CD14-positive monocyte (primary cell): ENCODE data around the gene APOO. TPM values are rescaled to one million over a fixed set of nuclear protein-coding genes. Genes with fewer than 3 reads are reported as not detected.

ENCODE experiments used
- DNase-seq, 3 donors: peaks; one replicate each; pipeline ENCODE4 v3.0.0-alpha.2; 2011 to 2022
- H2AFZ ChIP-seq: 2 replicates; pipeline ENCODE4 v1.6.0; 2012; ENCODE audit warnings: mild to moderate bottlenecking, low read depth, low read length, inconsistent platforms; ENCODE audit not compliant: insufficient read depth, poor library complexity, severe bottlenecking
- H3K27ac ChIP-seq, 2 donors: 1 replicate in 1 of 2; 2 replicates in 1 of 2; pipeline ENCODE4 v1.5.1; 2012 to 2013; ENCODE audit warnings: low read length in 2 of 2, control low read depth in 1 of 2, inconsistent platforms in 1 of 2, low read depth in 1 of 2, mild to moderate bottlenecking in 1 of 2
- H3K27me3 ChIP-seq, 2 donors: one replicate each; pipeline versions ENCODE4 v1.6.0 to v1.6.1; 2011 to 2013; ENCODE audit warnings: low read length in 2 of 2; ENCODE audit not compliant: control insufficient read depth in 2 of 2, insufficient read depth in 2 of 2
- H3K36me3 ChIP-seq, 2 donors: replicated peaks in 1 of 2; 1 replicate in 1 of 2; 2 replicates in 1 of 2; pipeline versions ENCODE4 v1.5.1 to v1.6.1; 2012 to 2013; ENCODE audit warnings: low read length in 2 of 2, control low read depth in 1 of 2, inconsistent platforms in 1 of 2, mild to moderate bottlenecking in 1 of 2; ENCODE audit not compliant: insufficient read depth in 2 of 2, control insufficient read depth in 1 of 2
- H3K4me1 ChIP-seq, 2 donors: 1 replicate in 1 of 2; 2 replicates in 1 of 2; pipeline versions ENCODE4 v1.5.1 to v1.6.1; 2012 to 2013; ENCODE audit warnings: low read length in 2 of 2, control low read depth in 1 of 2, inconsistent platforms in 1 of 2, mild to moderate bottlenecking in 1 of 2, moderate library complexity in 1 of 2; ENCODE audit not compliant: insufficient read depth in 2 of 2, control insufficient read depth in 1 of 2
- H3K4me2 ChIP-seq: replicated peaks from 2 replicates; pipeline ENCODE3; 2012; ENCODE audit warnings: low read length, moderate library complexity, mild to moderate bottlenecking; ENCODE audit not compliant: poor library complexity, severe bottlenecking; ENCODE audit errors: extremely low read depth
- H3K4me3 ChIP-seq, 3 experiments: fragments of 200-600 bp in 1 of 3; sonication (generic) in 1 of 3; replicated peaks in 1 of 3; 1 replicate in 2 of 3; 2 replicates in 1 of 3; pipeline ENCODE4 v1.5.1; 2011 to 2013; ENCODE audit warnings: low read length in 3 of 3, mild to moderate bottlenecking in 3 of 3, control low read depth in 2 of 3, low read depth in 2 of 3, inconsistent platforms in 1 of 3, moderate library complexity in 1 of 3
- H3K79me2 ChIP-seq: 2 replicates; pipeline ENCODE4 v1.6.0; 2012; ENCODE audit warnings: mild to moderate bottlenecking, control low read depth, inconsistent platforms, low read length, moderate library complexity; ENCODE audit not compliant: insufficient read depth
- H3K9ac ChIP-seq: 2 replicates; pipeline ENCODE4 v1.6.0; 2017; ENCODE audit warnings: low read length, mild to moderate bottlenecking; ENCODE audit not compliant: insufficient read depth, poor library complexity, severe bottlenecking
- H3K9me3 ChIP-seq, 2 donors: replicated peaks in 1 of 2; 1 replicate in 1 of 2; 2 replicates in 1 of 2; pipeline versions ENCODE4 v1.5.1 to v1.6.1; 2012 to 2013; ENCODE audit warnings: low read length in 2 of 2, control low read depth in 1 of 2; ENCODE audit not compliant: control insufficient read depth in 1 of 2, insufficient read depth in 1 of 2
- H4K20me1 ChIP-seq: 2 replicates; pipeline ENCODE4 v1.6.0; 2012; ENCODE audit warnings: mild to moderate bottlenecking, low read length, control low read depth, moderate library complexity; ENCODE audit not compliant: insufficient read depth
- H3K27ac Mint-ChIP-seq, 7 donors: one replicate each; pipeline ENCODE4 v1.8.0; 2020; ENCODE audit warnings: mild to moderate bottlenecking in 7 of 7, mixed read lengths in 7 of 7, moderate library complexity in 6 of 7, inconsistent platforms in 2 of 7
- H3K27me3 Mint-ChIP-seq, 3 donors: one replicate each; pipeline ENCODE4 v1.8.0; 2021 to 2022; ENCODE audit warnings: low read depth in 3 of 3, mild to moderate bottlenecking in 3 of 3, mixed read lengths in 3 of 3, moderate library complexity in 3 of 3, inconsistent platforms in 1 of 3
- H3K36me3 Mint-ChIP-seq, 2 donors: one replicate each; pipeline ENCODE4 v1.8.0; 2020; ENCODE audit warnings: mixed read lengths in 2 of 2, inconsistent platforms in 1 of 2, mild to moderate bottlenecking in 1 of 2
- H3K4me1 Mint-ChIP-seq: one replicate; pipeline ENCODE4 v1.8.0; 2020; ENCODE audit warnings: mild to moderate bottlenecking, mixed read lengths
- H3K4me3 Mint-ChIP-seq, 2 donors: one replicate each; pipeline ENCODE4 v1.8.0; 2020; ENCODE audit warnings: mild to moderate bottlenecking in 2 of 2, mixed read lengths in 2 of 2, moderate library complexity in 1 of 2
- H3K9me3 Mint-ChIP-seq, 7 donors: one replicate each; pipeline ENCODE4 v1.8.0; 2020 to 2022; ENCODE audit warnings: mixed read lengths in 7 of 7, mild to moderate bottlenecking in 6 of 7, moderate library complexity in 6 of 7, inconsistent platforms in 2 of 7
- CTCF ChIP-seq: fragments of 200-600 bp; IDR thresholded peaks from one replicate; pipeline ENCODE4 v1.8.0; 2022; ENCODE audit warnings: antibody characterized with exemption, mild to moderate bottlenecking
- WGBS: methylation state at CpG from one replicate; pipeline ENCODE4 v1.1.5; 2013; ENCODE audit warnings: missing lambda C conversion rate; ENCODE audit not compliant: insufficient coverage; 5-methylcytosine and 5-hydroxymethylcytosine counted together
- intact Hi-C, 2 donors: fragments of 100-400 bp; cut with micrococcal nuclease; formaldehyde crosslinking; loops; one replicate each; pipeline versions ENCODE4 v1.15.0 to v1.15.1; 2023
- polyA plus RNA-seq, 3 donors: library from polyadenylated mRNA; depleted of rRNA in 1 of 3; unstranded in 2 of 3; stranded (reverse) in 1 of 3; fragments of 300-500 nt in 2 of 3; fragments of >200 nt in 1 of 3; fragmentation: Illumina TruSeq in 2 of 3; gene quantifications; 1 replicate in 2 of 3; 2 replicates in 1 of 3; pipeline ENCODE4 v1.2.3, GENCODE V29; 2012 to 2021

APOO gene
- polyA plus RNA-seq, 3 donors = 3.3 to 8.3 (median 4.6) TPM

GRCh38 chrX:23849241-23849640 lies 58.5 kb downstream of the APOO start:
- Histone ChIP-seq H3K4me1 (peaks cover 30 to 35% of the 10 kb centered on the region in 2 donors), H2AFZ (no peak overlapping the region), H3K9ac (no peak overlapping the region), H3K4me3 (no peak overlapping the region), H4K20me1 (no peaks in the 10 kb centered on the region), H3K27ac (no peak overlapping the region), H3K4me2 (no peak overlapping the region), H3K36me3 (no peaks in the 10 kb centered on the region), H3K9me3 (no peaks in the 10 kb centered on the region), H3K79me2 (no peaks in the 10 kb centered on the region), H3K27me3 (no peaks in the 10 kb centered on the region)
- 80% methylated on average over 1 of the region's 5 CpGs for WGBS
- Mint-ChIP-seq H3K4me1 (peaks cover 19% of the 10 kb centered on the region), H3K27me3 (peaks cover 0 to 10% (median 0%) of the 10 kb centered on the region in 3 donors), H3K9me3 (peaks cover 0 to 5% (median 0%) of the 10 kb centered on the region in 7 donors), H3K27ac (no peak overlapping the region), H3K4me3 (no peak overlapping the region), H3K36me3 (no peaks in the 10 kb centered on the region)
- no peak for DNase-seq
- TF ChIP-seq CTCF = no peak
- intact Hi-C loops = loop anchor here in 1 of 2 donors (10.0 kb wide), 2 partner anchors 54 to 56 kb away; partner anchors contain the start of genes APOO and CXorf58

- H4K20me1 ChIP-seq = no peaks in the 10 kb centered on the region
- peak in 1 of 3 donors; percentile 10 for DNase-seq
- no CpG with 5 or more reads among the region's 3 CpGs for WGBS
- intact Hi-C loops = loop anchor here in 1 of 2 donors (10.0 kb wide), 2 partner anchors 51 to 59 kb away; partner anchors contain the start of genes APOO and CXorf58
- peaks cover 0 to 2% of the 10 kb centered on the region in 2 donors for H3K27me3 ChIP-seq
- H3K27ac ChIP-seq = peak overlapping the region; percentile 82 to 86
- peaks cover 0 to 3% (median 0%) of the 10 kb centered on the region in 7 donors for H3K9me3 Mint-ChIP-seq
- H3K79me2 ChIP-seq = no peaks in the 10 kb centered on the region
- H3K4me2 ChIP-seq = peak overlapping the region; percentile 47
- no peaks in the 10 kb centered on the region for H3K36me3 Mint-ChIP-seq
- H3K4me3 Mint-ChIP-seq = peak overlapping the region in 1 of 2 donors; percentile 60
- peak overlapping the region; percentile 55 to 92 (median 83) for H3K27ac Mint-ChIP-seq
- H3K4me1 Mint-ChIP-seq = peaks cover 36% of the 10 kb centered on the region
- no peak overlapping the region for H3K9ac ChIP-seq
- no peaks in the 10 kb centered on the region for H3K9me3 ChIP-seq
- peak overlapping the region; percentile 27 for H2AFZ ChIP-seq
- H3K36me3 ChIP-seq = no peaks in the 10 kb centered on the region
- peaks cover 0 to 20% (median 0%) of the 10 kb centered on the region in 3 donors for H3K27me3 Mint-ChIP-seq
- TF ChIP-seq CTCF = no peak
- peaks cover 41 to 43% of the 10 kb centered on the region in 2 donors for H3K4me1 ChIP-seq
- H3K4me3 ChIP-seq = peak overlapping the region in 1 of 3 experiments; percentile 25
Measured at GRCh38 chrX:23845351-23845817, 62.4 kb downstream of the APOO start.
